Adrenal gland (tissue), 12 donors: ENCODE data around the gene POLG. TPM values are rescaled to one million over a fixed set of nuclear protein-coding genes. Genes with fewer than 3 reads are reported as not detected.

Experiments
- DNase-seq, 7 donors: peaks; one replicate each; pipeline ENCODE4 v3.0.0-alpha.2; 2019 to 2020
- H3K27ac ChIP-seq, 5 donors: fragments of 200-600 bp; sonication (generic) in 4 of 5; 1 replicate in 3 of 5; 2 replicates in 2 of 5; pipeline versions ENCODE4 v1.5.1 to v1.8.0; 2016 to 2020; ENCODE audit warnings: mild to moderate bottlenecking in 1 of 5
- H3K27me3 ChIP-seq: fragments of 200-600 bp; 2 replicates; pipeline ENCODE4 v1.8.0; 2021
- H3K36me3 ChIP-seq, 2 donors: fragments of 200-600 bp; replicated peaks in 1 of 2; 1 replicate in 1 of 2; 2 replicates in 1 of 2; pipeline versions ENCODE4 v1.5.1 to v1.8.0; 2018 to 2022
- H3K4me1 ChIP-seq, 2 donors: fragments of 200-600 bp; replicated peaks in 1 of 2; 1 replicate in 1 of 2; 2 replicates in 1 of 2; pipeline versions ENCODE4 v1.5.1 to v1.8.0; 2018 to 2021
- H3K4me3 ChIP-seq, 4 donors: fragments of 200-600 bp; sonication (generic) in 3 of 4; one replicate each; pipeline ENCODE4 v1.5.1; 2016 to 2018
- H3K9me3 ChIP-seq, 3 donors: fragments of 200-600 bp; sonication (generic) in 1 of 3; replicated peaks in 1 of 3; 1 replicate in 2 of 3; 2 replicates in 1 of 3; pipeline versions ENCODE4 v1.5.1 to v1.8.0; 2016 to 2021
- CTCF ChIP-seq, 6 experiments: fragments of 450-650 bp in 4 of 6; fragments of 200-600 bp in 2 of 6; sonication (generic) in 1 of 6; IDR thresholded peaks; 1 replicate in 5 of 6; 2 replicates in 1 of 6; pipeline versions ENCODE4 v1.5.1 to v1.8.0; 2016 to 2021; ENCODE audit warnings: antibody characterized with exemption in 6 of 6, mild to moderate bottlenecking in 2 of 6, moderate library complexity in 1 of 6
- POLR2A ChIP-seq, 2 donors: fragments of 450-650 bp; IDR thresholded peaks; one replicate each; pipeline ENCODE4 v1.6.1; 2017; ENCODE audit warnings: antibody characterized with exemption in 2 of 2, mild to moderate bottlenecking in 2 of 2, moderate library complexity in 1 of 2
- WGBS, 4 donors: extraction: QIAGEN DNeasy Blood & Tissue Kit in 2 of 4; methylation state at CpG; one replicate each; pipeline versions ENCODE4 v1.1.5 to v1.1.7; 2013 to 2017; 5-methylcytosine and 5-hydroxymethylcytosine counted together
- intact Hi-C, 2 donors: fragments of 100-400 bp; cut with DNase I; formaldehyde crosslinking; loops; one replicate each; pipeline versions ENCODE4 v1.14.1 to v1.15.0; 2022 to 2023
- polyA plus RNA-seq, 3 donors: library from polyadenylated mRNA; stranded (reverse); fragments of 200-250 nt in 2 of 3; fragments of 350-450 nt in 1 of 3; fragmentation: Illumina TruSeq in 1 of 3; extraction: RNeasy Lipid Tissue Mini Kit (QIAGEN cat#74804) in 1 of 3; gene quantifications; one replicate each; pipeline ENCODE4 v1.2.3, GENCODE V29; 2013 to 2014
- total RNA-seq, 9 donors: library from RNA; depleted of rRNA in 4 of 9; stranded (reverse); fragments of >200 nt in 4 of 9; fragments of 120-200 nt in 1 of 9; fragmentation: NEBNext Ultra II Directional in 1 of 9; extraction: Animal tissue kit (Norgen Biotek cat#: 25700) in 1 of 9; gene quantifications; one replicate each; pipeline versions ENCODE4 v1.1.0 to v1.2.4, GENCODE V29; 2013 to 2023
- donor health status: healthy with polysubstance abuse.
- donor health status: Bipolar disorder and iron deficiency.
- donor health status: DM: yes; HTN: yes; CAD: no.
- donor health status: DM: no; HTN: no; CAD: no.
- donor health status: DM: no; HTN: no; CAD: no.
- donor health status: DM: yes; HTN: yes; CAD: no.

POLG gene
- total and polyA plus RNA-seq, 12 donors, result 25.0 to 127 (median 49.8) TPM

GRCh38 chr15:89301304-89302089 is 33.1 kb downstream of the POLG start:
- intact Hi-C loops, result no loop called here

GRCh38 chr15:89299896-89300295 is 34.7 kb downstream of the POLG start:
- Histone ChIP-seq H3K27me3 (no peaks in the 10 kb centered on the region), H3K4me3 (no peak overlapping the region), H3K36me3 (no peaks in the 10 kb centered on the region), H3K9me3 (no peaks in the 10 kb centered on the region), H3K4me1 (no peaks in the 10 kb centered on the region), H3K27ac (no peak overlapping the region)
- TF ChIP-seq CTCF (IDR thresholded peaks at IDR 0.05), result peak in 3 of 6 experiments; percentile 12 to 22 (median 19)
- TF ChIP-seq POLR2A (IDR thresholded peaks at IDR 0.05), result no peak
- intact Hi-C loops, result loop anchor here in 1 of 2 donors (10.0 kb wide), 1 partner anchor 85 kb away; no protein-coding TSS in a partner anchor
- no peak for DNase-seq

More at GRCh38 chr15:89301304-89302089, 33.1 kb downstream of the POLG start:
- peaks cover 0 to 7% of the 10 kb centered on the region in 2 donors for H3K4me1 ChIP-seq
- H3K36me3 ChIP-seq, result no peaks in the 10 kb centered on the region
- WGBS, 4 donors, result 86 to 98% (median 89%) methylated on average over 5 of the region's 5 CpGs
- H3K4me3 ChIP-seq, result no peak overlapping the region
- no peak for DNase-seq
- TF ChIP-seq CTCF (IDR thresholded peaks at IDR 0.05), result no peak
- no peak for TF ChIP-seq POLR2A (IDR thresholded peaks at IDR 0.05)
- no peaks in the 10 kb centered on the region for H3K27me3 ChIP-seq
- no peak overlapping the region for H3K27ac ChIP-seq
- H3K9me3 ChIP-seq, result no peaks in the 10 kb centered on the region

- Histone ChIP-seq H3K27ac (no peak overlapping the region), H3K27me3 (no peaks in the 10 kb centered on the region), H3K36me3 (no peaks in the 10 kb centered on the region), H3K9me3 (no peaks in the 10 kb centered on the region), H3K4me3 (no peak overlapping the region), H3K4me1 (no peaks in the 10 kb centered on the region)
- 97 to 99% (median 98%) methylated on average over 2 of the region's 2 CpGs for WGBS, 4 donors
- intact Hi-C loops, result loop anchor here in 1 of 2 donors (10.0 kb wide), 1 partner anchor 78 kb away; no protein-coding TSS in a partner anchor
- TF ChIP-seq POLR2A (IDR thresholded peaks at IDR 0.05), result no peak
- TF ChIP-seq CTCF (IDR thresholded peaks at IDR 0.05), result no peak
- DNase-seq, result no peak
These were observed 41.6 kb downstream of the POLG start for GRCh38 chr15:89293012-89293411.

- H3K27me3 ChIP-seq, result no peaks in the 10 kb centered on the region
- no peak overlapping the region for H3K4me3 ChIP-seq
- H3K27ac ChIP-seq, result no peak overlapping the region
- intact Hi-C loops, result loop anchor here in 1 of 2 donors (10.0 kb wide), 1 partner anchor 77 kb away; no protein-coding TSS in a partner anchor
- no peaks in the 10 kb centered on the region for H3K4me1 ChIP-seq
- no peaks in the 10 kb centered on the region for H3K9me3 ChIP-seq
- TF ChIP-seq POLR2A (IDR thresholded peaks at IDR 0.05) (no peak), CTCF (IDR thresholded peaks at IDR 0.05) (no peak)
- no peaks in the 10 kb centered on the region for H3K36me3 ChIP-seq
- DNase-seq, result no peak
- 92 to 97% (median 93%) methylated on average over 2 of the region's 2 CpGs for WGBS, 4 donors
These were observed 42.6 kb downstream of the POLG start for GRCh38 chr15:89291934-89292438.
